GM21717 (cell line): Measurements from ENCODE around the gene WWC2.
"Not testable (repeated sequence)": the region's sequence is repeated elsewhere in the genome, so short reads cannot be mapped to it uniquely, and the experiment has no call there.

Experiments
- ATAC-seq: cut with Tn5 transposase; IDR thresholded peaks from one replicate; pipeline ENCODE4 v1.9.1; 2021; ENCODE audit warnings: mild to moderate bottlenecking, moderate library complexity; ENCODE audit not compliant: unreplicated experiment

Gene WWC2

GRCh38 chr4:183099537-183100297 is 660 bp downstream of the WWC2 start:
- ATAC-seq, result no peak

- ATAC-seq, result no peak
Measured at GRCh38 chr4:183100298-183100599, 1.2 kb downstream of the WWC2 start.

GRCh38 chr4:183100827-183101226 is 1.8 kb downstream of the WWC2 start:
- ATAC-seq, result no peak

- no peak for ATAC-seq
Measured at GRCh38 chr4:183101956-183102480, 3.0 kb downstream of the WWC2 start.

GRCh38 chr4:183105092-183105491 is 6.0 kb downstream of the WWC2 start:
- ATAC-seq, result no peak

- no peak for ATAC-seq
Measured at GRCh38 chr4:183106839-183107238, 7.8 kb downstream of the WWC2 start.

- ATAC-seq, result no peak
Measured at GRCh38 chr4:183107891-183108459, 8.9 kb downstream of the WWC2 start.

GRCh38 chr4:183110244-183110643 is 11.2 kb downstream of the WWC2 start:
- ATAC-seq, result no peak

- no peak for ATAC-seq
Measured at GRCh38 chr4:183111452-183111885, 12.4 kb downstream of the WWC2 start.

GRCh38 chr4:183118141-183118540 is 19.1 kb downstream of the WWC2 start:
- no peak for ATAC-seq

- no peak for ATAC-seq
Measured at GRCh38 chr4:183118585-183118984, 19.5 kb downstream of the WWC2 start.

GRCh38 chr4:183121660-183122059 is 22.6 kb downstream of the WWC2 start:
- ATAC-seq, result not testable (repeated sequence)

- no peak for ATAC-seq
Measured at GRCh38 chr4:183124228-183124627, 25.2 kb downstream of the WWC2 start.

- no peak for ATAC-seq
Measured at GRCh38 chr4:183124865-183125264, 25.8 kb downstream of the WWC2 start.

GRCh38 chr4:183129125-183129524 is 30.1 kb downstream of the WWC2 start:
- no peak for ATAC-seq

- ATAC-seq, result no peak
Measured at GRCh38 chr4:183129675-183130074, 30.6 kb downstream of the WWC2 start.

- no peak for ATAC-seq
Measured at GRCh38 chr4:183130328-183131155, 31.5 kb downstream of the WWC2 start.

GRCh38 chr4:183132081-183132480 is 33.0 kb downstream of the WWC2 start:
- ATAC-seq, result no peak

GRCh38 chr4:183132865-183133264 is 33.8 kb downstream of the WWC2 start:
- ATAC-seq, result no peak

GRCh38 chr4:183136855-183137254 is 37.8 kb downstream of the WWC2 start:
- ATAC-seq, result no peak

- ATAC-seq, result no peak
Measured at GRCh38 chr4:183139058-183139750, 40.1 kb downstream of the WWC2 start.
